ENCODE data around the gene MVK.

DNA sequence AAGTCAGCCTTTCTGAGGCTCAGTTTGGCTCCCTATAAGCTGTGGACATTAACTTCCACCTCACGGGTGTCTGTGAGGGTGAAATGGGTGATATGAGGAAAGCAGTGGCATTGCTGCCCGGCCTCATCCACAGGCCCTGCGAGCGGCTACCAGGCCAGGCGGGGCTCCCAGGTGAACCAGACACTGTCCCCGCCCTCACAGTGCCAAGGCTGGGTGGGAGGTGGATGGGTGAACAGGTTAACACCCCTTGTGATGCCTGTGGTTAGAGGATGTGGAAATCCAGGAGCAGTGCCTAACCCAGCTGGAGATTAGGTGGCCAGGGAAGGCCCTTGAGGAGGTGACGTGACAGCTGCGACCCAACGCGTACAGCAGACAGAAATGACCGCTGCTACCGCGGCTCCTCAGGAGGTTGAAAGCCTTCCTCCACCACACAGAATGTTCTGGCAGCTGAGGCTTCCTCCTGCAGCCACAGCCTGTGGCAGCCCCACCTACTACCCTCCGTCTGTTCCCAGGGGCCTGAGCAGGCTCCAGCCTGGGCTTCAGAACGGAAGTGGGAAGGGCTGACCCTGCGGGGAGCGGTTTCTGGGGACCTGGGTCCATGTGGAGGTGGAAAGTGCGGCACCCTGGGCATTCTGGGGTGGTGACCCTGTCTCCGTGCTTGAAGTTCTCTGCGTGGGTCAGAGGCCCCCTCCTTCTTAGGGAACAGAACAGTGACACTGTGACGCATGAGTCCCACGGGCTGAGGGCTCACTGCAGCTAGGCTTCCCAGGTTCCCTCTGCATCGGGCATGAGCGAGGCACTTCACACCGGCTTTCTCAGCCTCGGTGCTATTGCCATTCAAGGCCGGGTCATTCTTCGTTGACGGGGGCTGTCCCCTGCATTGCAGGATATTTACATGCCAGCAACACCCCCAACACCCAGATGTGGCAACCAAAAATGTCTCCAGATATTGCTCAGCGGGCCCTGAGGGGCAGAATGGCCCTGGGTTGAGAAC, 10.0 kb upstream of the MVK start:
- TF ChIP-seq, protein P1, sequence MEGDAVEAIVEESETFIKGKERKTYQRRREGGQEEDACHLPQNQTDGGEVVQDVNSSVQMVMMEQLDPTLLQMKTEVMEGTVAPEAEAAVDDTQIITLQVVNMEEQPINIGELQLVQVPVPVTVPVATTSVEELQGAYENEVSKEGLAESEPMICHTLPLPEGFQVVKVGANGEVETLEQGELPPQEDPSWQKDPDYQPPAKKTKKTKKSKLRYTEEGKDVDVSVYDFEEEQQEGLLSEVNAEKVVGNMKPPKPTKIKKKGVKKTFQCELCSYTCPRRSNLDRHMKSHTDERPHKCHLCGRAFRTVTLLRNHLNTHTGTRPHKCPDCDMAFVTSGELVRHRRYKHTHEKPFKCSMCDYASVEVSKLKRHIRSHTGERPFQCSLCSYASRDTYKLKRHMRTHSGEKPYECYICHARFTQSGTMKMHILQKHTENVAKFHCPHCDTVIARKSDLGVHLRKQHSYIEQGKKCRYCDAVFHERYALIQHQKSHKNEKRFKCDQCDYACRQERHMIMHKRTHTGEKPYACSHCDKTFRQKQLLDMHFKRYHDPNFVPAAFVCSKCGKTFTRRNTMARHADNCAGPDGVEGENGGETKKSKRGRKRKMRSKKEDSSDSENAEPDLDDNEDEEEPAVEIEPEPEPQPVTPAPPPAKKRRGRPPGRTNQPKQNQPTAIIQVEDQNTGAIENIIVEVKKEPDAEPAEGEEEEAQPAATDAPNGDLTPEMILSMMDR (conservative IDR thresholded peaks at IDR 0.05) = no peak
- TF ChIP-seq EZH2 (IDR thresholded peaks at IDR 0.05; ENCODE audit: low read depth) = no peak

All from PC-9 (cell line).